AG08395 (cell line): ENCODE measurements around the gene MCM5.

Experiments used
- DNase-seq: peaks from one replicate; pipeline ENCODE4 v3.0.0; 2012; ENCODE audit warnings: mixed read lengths, low spot score

Gene MCM5

DNA sequence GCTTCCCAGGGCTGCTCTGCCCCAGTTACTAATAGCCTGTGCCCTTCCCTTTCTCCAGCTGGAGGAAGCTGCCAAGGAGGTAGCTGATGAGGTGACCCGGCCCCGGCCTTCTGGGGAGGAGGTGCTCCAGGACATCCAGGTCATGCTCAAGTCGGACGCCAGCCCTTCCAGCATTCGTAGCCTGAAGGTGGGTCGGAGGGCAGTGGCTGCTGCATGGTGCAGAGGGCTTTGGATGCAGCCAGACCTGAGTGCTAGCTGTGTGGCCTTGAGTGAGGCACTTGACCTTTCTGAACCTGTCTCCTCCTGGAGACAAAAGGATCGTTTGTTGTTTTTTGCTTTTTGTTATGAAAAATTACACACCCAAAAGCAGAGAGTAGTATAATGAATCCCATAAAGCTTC lies 3.4 kb downstream of the MCM5 start:
- no peak for DNase-seq

DNA sequence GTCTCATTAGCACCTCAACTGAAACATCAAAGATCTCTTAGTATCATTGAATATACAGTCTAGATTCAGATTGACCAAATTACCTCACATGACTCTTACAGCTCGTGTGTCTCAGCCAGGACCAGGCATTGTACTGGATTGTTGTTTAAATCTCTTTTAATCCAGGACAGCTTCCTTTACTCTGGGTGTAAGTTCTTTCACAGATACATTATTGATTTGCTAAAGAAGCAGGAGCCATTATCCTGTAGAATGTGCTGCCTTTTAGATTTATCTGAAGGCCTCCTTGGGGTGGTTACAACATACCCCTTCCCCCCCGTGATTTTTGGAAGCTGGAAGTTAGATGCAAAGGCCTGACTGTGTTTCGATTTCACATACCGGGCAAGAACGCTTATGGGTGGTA lies 4.2 kb downstream of the MCM5 start:
- no peak for DNase-seq

DNA sequence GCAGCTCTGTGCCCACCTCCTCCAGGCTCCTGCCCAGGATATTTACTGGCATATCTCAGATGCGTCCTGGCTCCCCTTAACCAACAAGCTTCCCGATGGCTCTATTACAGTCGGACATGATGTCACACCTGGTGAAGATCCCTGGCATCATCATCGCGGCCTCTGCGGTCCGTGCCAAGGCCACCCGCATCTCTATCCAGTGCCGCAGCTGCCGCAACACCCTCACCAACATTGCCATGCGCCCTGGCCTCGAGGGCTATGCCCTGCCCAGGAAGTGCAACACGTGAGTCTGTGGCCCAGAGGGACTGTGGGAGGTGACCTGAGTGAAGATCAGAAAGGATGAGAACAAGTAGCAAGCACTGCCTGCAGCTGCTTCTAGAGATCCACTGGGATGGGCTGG lies 6.5 kb downstream of the MCM5 start:
- no peak for DNase-seq

DNA sequence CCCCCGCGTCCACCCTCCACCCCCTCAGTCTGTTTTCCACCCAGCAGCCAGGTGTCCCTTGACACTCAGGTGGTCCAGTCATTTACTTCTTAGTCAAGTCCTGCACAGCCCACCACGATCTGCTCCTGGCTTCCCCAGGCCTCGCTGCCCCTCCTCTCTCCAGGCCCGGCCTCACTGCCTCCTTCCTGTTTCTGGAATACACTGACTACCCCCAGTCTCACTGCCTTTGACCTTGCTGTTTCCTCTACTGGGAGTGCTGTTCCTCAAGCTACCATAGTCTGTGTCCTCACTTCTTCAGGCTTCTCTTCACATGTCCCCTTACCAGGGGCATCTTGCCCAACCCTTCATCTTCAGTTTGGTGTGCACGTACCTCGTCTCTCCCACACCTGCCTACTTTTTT lies 7.4 kb downstream of the MCM5 start:
- no peak for DNase-seq

DNA sequence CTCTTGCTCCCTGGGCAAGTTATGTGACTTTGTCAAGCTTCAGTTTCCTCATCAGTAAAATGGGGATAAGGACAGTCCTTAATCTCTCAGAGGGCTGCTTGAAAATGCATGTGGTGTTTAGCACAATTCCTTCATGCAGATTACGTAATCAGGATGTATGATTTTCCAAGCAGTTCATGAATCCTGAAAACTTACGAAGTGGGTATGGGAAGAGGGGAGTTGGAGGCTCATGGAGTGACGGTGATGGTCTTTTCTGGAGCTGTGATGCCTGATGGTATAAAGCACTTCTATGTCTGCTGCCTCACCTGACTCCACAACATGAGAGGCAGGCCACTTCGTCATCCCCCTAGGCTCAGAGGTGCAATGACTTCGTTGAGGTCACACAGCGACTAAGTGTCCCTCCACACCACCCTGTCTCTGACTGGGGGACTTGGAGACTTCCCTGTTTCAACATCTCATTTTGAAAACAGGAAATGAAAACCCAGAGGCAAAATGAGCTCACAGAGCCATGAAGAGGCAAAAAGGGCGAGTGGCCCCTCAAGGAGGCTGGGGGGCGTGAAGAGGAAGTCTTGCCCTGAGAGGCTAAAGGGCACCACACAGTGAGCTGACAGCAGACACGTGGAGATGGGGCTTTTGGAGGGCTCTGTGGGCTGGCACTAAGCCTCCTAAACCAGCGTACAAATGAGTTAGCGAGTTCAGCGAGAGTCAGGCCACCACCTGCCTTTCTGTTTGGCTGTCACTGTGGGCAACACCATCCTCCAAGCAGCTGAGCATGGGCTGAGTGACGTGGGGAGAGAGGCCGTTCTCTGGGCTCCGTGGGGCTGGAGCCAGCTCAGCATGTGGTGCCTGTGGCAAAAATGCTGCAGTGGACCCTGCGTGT lies 10.1 kb downstream of the MCM5 start:
- no peak for DNase-seq

DNA sequence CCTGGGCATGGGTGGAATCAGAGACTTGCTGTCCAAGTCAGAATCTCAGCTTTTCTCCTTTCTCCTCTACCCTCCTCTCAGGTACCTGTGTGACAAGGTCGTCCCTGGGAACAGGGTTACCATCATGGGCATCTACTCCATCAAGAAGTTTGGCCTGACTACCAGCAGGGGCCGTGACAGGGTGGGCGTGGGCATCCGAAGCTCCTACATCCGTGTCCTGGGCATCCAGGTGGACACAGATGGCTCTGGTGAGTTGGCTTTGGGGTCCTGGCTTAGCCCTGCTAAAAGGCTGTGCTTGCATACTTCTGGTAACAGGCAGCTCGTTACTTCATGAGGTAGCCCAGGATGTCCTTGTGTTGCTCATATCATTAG lies 10.7 kb downstream of the MCM5 start:
- DNase-seq: no peak

DNA sequence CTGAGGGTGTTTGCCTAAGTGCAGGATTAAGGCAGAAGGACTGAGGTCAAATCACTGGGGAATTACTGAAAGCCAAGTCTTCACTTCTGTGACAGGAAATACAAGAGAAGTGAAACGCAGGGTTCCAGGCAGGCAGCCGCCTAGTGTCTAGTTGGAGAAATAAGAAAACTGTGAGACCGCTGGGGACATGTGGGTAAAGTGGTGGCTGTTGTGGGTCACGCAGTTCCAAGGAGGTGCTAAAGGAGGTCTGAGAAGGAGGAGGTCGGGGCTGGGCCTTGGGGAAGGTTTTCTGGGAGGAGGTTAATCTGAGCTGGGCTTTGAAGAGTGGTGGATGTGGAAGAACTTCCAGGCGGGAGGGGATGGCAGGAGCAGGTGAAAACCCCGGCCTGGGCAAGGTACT lies 11.2 kb downstream of the MCM5 start:
- no peak for DNase-seq

DNA sequence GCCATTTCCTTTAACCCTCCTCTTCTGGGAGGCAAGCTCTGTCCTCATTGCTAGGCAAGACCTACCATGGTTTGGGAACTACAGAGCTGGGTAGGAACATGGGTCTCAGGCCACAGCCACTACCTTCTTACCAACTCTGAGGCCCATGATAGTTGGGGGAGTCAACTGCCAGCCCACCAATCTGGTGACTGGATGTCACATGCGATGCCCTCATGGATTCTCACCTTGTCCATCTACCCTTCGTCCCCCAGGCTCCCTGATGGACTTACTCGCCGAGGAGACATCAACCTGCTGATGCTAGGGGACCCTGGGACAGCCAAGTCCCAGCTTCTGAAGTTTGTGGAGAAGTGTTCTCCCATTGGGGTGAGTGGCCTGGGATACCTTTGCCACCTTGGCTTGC lies 13.7 kb downstream of the MCM5 start:
- no peak for DNase-seq

DNA sequence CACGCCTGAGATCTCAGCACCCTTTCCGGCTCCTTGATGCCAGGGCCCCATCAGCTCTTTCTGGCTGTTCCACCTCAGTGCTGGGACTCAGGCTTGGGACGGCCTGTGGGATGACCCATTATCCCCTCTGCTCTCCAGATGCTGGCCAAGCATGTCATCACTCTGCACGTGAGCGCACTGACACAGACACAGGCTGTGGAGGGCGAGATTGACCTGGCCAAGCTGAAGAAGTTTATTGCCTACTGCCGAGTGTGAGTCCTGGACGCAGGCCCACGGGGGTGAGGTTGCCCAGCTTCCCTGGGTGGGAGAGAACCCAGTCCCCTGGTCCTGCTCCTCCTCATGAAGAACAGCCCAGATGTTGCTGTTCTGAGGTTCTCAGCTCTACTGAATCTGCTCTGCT lies 17.7 kb downstream of the MCM5 start:
- no peak for DNase-seq

DNA sequence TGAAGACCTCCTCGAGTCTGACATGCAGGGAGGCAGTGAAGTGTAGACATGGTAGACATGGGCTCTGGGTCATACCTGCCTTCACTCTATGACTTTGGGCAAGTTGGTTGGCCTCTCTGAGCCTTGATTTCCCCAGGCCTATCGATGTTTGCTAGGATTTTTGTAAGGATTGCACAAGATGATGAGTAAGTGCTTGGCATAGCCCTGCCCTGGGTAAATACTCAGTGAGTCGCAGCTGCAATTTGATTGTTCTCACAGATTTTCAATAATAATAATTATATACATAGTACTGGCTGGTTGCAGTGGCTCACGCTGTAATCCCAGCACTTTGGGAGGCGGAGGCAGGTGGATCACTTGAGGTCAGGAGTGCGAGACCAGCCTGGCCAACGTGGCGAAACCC lies 18.1 kb downstream of the MCM5 start:
- peak; percentile 57 for DNase-seq

DNA sequence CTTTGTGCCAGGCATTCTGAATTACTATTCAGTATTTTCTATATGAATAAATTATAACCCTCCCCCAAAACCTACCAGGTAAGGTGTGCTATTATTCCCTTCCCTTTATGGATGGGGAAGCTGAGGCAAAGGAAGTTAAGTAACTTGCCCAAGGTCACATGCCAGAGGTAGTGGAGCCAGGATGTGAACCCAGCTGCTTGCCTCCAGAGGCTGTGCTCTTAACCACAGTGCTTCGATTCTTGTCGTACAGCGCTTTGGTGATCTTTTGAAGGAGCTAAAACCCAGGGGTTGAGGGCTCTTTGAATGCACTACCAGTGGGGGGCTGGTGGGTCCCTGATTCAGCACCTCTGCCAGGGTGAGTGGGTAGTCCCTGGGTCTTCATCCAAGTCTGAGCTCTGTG lies 18.8 kb downstream of the MCM5 start:
- DNase-seq: no peak

DNA sequence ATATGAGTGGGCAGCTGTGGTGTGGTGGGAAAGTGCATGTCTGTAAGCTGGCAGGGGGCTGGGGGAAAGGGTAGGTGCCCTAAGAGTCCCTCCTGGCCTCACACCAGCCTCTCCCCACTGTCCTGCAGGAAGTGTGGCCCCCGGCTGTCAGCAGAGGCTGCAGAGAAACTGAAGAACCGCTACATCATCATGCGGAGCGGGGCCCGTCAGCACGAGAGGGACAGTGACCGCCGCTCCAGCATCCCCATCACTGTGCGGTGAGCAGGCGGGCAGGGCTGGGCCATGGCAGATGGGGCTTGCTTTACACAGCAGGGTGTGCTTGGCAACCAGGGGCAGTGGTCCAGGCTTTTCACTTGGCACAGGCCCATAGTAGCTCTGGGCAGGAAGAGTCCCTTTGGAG lies 19.8 kb downstream of the MCM5 start:
- no peak for DNase-seq

DNA sequence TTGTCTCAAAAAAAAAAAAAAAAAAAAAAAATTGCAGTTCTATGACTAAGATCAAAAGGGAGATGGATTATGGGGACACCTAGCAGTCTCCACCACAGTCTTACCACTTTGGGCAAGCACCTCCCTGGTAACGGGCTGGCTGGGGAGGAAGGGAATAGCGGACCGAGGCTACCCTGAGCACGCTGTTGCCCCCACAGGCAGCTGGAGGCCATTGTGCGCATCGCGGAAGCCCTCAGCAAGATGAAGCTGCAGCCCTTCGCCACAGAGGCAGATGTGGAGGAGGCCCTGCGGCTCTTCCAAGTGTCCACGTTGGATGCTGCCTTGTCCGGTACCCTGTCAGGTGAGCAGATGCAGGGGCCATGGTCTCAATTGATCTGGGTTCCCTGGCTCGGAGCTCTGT lies 21.2 kb downstream of the MCM5 start:
- DNase-seq: no peak

DNA sequence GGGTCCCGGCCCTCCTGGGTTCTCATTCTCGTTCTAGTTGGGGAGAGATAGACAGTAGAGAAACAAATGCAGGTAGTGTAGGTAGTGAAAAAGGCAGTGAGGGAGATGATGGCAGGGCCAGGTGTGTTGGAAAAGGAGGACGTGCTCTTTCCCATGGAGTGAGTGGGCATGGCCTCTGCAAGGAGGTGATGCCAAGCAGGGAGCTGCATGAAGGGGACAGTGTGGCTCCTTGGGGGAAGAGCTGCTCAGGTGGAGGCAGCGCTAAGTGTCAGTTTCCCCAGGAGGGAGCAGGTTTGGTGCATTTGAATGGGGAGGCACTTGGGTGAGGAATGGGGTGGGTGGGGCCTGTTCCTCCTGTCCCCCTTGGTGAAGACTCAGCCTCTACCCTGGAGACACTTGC lies 22.2 kb downstream of the MCM5 start:
- DNase-seq: no peak

DNA sequence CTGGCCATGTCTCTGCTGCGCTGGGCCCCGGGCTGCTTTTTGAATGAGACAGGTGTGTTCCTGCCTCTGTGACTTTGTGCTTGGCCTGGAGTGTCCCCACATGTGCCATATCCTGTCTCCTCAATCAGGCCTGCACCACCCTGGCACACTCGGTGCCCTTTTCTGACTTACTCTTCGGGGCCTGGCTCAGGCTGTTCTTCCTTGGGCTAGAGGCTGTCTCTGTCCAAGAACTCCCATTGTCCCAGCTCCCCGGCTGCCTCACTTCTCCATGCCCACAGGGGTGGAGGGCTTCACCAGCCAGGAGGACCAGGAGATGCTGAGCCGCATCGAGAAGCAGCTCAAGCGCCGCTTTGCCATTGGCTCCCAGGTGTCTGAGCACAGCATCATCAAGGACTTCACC lies 23.0 kb downstream of the MCM5 start:
- DNase-seq: no peak

DNA sequence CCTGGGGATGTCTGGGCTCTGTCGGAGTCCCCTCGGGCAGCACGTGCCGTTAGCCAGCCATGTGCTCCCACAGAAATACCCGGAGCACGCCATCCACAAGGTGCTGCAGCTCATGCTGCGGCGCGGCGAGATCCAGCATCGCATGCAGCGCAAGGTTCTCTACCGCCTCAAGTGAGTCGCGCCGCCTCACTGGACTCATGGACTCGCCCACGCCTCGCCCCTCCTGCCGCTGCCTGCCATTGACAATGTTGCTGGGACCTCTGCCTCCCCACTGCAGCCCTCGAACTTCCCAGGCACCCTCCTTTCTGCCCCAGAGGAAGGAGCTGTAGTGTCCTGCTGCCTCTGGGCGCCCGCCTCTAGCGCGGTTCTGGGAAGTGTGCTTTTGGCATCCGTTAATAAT lies 24.1 kb downstream of the MCM5 start:
- no peak for DNase-seq

DNA sequence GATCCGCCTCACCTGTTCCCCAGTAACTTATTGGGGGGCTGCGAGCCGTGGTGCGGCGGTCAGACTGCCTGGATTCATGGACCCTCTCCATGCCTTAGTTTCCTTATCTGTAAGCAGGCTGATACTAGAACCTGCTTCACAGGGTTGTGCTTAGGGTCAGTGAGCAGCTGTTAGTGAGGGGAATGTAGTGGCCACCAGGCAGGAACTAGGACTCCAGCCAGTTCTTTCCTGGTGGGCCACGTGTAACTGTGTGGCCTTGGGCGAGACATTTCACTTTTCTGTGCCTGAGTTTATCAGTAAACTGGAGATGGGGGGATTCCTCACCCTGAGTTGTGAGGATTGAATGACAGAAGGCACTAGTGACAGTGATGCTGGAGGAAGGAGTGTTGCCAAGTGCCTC lies 24.8 kb downstream of the MCM5 start:
- DNase-seq: no peak

DNA sequence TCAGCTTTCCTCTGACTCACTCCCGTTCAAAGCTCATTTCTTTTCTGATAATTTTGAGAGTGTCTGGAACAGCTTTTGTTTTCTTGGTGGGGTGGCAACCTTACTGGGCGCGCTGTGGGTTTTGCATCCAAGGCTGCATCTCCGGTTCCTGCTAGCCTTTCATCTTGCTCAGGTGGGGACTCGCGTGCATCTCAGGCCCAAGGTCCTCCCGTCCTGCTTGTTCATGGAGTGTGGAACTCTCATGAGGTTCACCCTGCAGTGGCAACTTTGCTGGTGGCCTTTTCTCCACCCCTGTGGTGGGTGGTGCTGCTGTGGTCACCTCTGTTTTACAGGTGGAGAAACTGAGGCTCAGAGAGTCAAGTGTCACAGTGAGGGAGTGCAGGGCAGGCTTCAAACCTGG lies 25.6 kb downstream of the MCM5 start:
- DNase-seq: no peak

DNA sequence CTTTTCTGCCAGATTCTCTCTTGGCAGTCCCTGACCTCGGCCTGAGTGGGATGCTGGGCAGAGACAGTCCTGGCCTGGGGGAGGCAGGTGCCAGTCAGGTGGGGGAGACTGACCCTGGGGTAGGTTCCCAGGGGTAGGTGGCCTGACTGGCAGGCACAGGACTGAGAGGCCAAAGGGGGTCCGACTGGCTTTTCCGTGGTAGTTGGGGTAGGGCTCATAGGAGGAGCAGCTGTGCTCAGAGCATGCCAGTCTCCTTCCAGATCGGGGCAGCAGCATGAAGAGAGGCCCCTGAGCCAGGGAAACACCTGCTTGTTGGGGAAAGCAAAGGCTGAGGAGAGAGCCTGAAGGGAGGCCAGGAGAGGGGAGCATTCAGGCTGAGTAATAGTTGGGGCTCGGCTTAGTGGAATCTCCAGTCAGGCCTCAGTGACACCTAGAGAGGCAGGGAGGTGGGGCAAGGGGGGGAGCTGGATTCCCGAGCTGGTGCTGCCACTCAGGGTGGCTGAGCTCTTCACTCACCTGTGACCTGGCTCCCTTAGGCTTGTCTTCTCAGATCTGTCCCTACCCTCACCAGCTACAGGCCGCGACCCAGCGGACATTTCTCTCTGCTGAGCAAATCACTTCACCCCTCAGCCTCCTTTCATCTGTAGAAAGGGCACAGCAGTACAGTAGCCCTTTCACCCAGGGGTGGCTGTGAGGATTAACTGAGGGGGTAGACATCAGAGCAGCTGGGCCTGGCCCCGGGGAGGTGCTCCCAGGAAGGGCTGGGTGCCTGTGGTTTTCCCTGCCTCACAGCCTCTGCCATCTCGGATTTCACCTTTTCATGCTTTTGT lies 26.2 kb downstream of the MCM5 start:
- no peak for DNase-seq

DNA sequence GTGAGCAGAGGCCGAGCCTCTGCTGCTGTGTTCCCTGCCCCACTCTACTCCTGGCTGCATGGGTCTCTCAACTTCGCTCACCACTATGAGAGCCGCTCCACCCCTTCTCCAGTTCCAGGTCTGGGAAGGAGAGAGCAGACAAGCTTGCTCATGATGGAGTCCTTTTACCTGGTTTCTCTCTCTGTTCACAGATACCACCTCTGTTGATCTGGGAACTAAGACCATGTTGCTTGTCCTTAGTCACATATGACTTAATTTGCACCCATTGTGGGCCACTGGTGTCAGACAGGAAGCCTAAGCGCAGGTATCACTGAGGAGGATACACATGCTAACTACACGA lies 26.8 kb downstream of the MCM5 start:
- DNase-seq: no peak

DNA sequence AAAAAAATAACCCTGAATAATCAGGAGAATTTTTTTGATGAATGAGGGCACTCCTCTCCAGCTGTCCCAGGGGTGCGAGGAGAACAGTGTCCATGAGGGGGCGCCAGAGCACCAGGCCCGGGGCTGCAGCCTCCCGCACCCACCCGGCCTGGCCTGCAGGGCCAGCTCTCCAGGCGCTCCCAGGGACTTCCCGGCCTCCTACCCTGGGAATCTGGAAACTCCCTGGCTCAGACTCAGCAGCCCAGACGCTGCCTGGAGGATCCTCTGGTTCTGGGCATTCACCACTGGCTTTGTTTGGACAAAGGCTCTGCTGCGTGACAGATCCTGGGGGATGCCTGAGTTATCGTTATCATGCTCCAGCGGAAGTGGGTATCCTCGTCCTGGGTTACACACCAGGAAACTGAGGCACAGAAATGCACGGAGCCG lies 31.0 kb downstream of the MCM5 start:
- peak; percentile 97 for DNase-seq

DNA sequence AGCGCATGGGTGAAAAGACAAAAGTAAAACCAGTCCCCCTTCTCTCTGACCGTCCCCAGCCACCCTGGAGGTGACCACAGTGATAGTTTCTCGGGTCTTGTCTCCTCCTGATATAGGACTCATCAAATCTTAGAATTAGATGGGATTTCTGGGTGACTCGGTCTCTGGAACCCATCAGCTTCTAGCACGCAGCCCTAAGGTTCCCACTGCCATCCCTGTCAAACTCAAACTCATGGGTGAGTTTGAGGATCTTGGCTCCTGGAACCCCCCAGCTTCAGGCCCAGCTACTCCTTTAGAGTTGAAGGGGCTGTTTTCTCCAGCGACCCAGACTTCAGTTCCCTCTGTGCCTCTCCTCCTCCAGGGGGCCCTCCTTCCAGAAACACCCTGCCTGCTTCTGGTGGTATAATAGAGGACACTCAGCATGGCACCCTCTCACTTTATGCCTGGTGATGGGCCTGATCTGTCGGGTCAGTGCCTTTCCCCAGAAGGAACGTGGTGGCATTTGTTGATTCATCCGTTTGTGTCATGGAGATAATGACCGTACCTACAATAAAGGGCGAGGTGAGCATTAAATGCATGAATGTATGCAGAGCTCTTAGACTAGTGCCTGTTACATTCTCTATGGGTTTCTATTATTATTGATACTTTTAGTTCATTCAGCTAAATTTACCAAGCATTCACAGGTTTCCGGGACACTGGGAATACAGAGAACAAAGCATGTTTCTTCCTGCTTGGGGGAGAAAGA lies 31.7 kb downstream of the MCM5 start:
- no peak for DNase-seq
